Spinal cord (tissue), 10 donors: Measurements from ENCODE around the gene ARID3B. TPM values are rescaled to one million over a fixed set of nuclear protein-coding genes. Genes with fewer than 3 reads are reported as not detected.
"Not testable (repeated sequence)": the region's sequence is repeated elsewhere in the genome, so short reads cannot be mapped to it uniquely, and the experiment has no call there.

Experiments
- DNase-seq, 6 donors: peaks; one replicate each; pipeline versions ENCODE4 v3.0.0 to v3.0.0-alpha.2; 2013 to 2015; ENCODE audit warnings: low spot score in 6 of 6, low read depth in 4 of 6
- H3K27ac ChIP-seq: one replicate; pipeline ENCODE4 v1.5.1; 2013; ENCODE audit warnings: low read depth, low read length, control low read depth
- H3K27me3 ChIP-seq: one replicate; pipeline ENCODE4 v1.6.1; 2013; ENCODE audit warnings: low read length; ENCODE audit not compliant: control insufficient read depth, insufficient read depth
- H3K36me3 ChIP-seq: one replicate; pipeline ENCODE4 v1.6.1; 2013; ENCODE audit warnings: low read length; ENCODE audit not compliant: control insufficient read depth, insufficient read depth
- H3K4me1 ChIP-seq: one replicate; pipeline ENCODE4 v1.6.1; 2013; ENCODE audit warnings: low read length; ENCODE audit not compliant: control insufficient read depth, insufficient read depth
- H3K4me3 ChIP-seq: one replicate; pipeline ENCODE4 v1.5.1; 2013; ENCODE audit warnings: low read depth, low read length, control low read depth
- H3K9me3 ChIP-seq: one replicate; pipeline ENCODE4 v1.6.1; 2013; ENCODE audit warnings: low read length; ENCODE audit not compliant: control insufficient read depth, insufficient read depth
- WGBS: methylation state at CpG from one replicate; pipeline ENCODE4 v1.1.5; 2013; ENCODE audit warnings: missing lambda C conversion rate; ENCODE audit not compliant: insufficient coverage; 5-methylcytosine and 5-hydroxymethylcytosine counted together
- polyA plus RNA-seq, 2 donors: library from polyadenylated mRNA; unstranded; fragments of 120-200 nt; gene quantifications; one replicate each; pipeline ENCODE4 v1.2.1, GENCODE V29; 2013; ENCODE audit not compliant: insufficient read length in 2 of 2
- total RNA-seq, 2 donors: library from RNA; depleted of rRNA in 1 of 2; stranded (reverse); fragments of 120-200 nt in 1 of 2; fragments of >200 nt in 1 of 2; gene quantifications; one replicate each; pipeline versions ENCODE4 v1.2.3 to v1.2.4, GENCODE V29; 2013 to 2014
- donor health status: healthy.

The ARID3B gene
- total and polyA plus RNA-seq, 4 donors: 4.5 to 12.0 (median 6.7) TPM

- H3K27me3 ChIP-seq: no peaks in the 10 kb centered on the region
- WGBS: 80% methylated on average over 1 of the region's 3 CpGs
- DNase-seq: no peak
- H3K4me3 ChIP-seq: no peak overlapping the region
- H3K4me1 ChIP-seq: peaks cover 35% of the 10 kb centered on the region
- H3K36me3 ChIP-seq: peaks cover 94% of the 10 kb centered on the region
- H3K9me3 ChIP-seq: no peaks in the 10 kb centered on the region
- H3K27ac ChIP-seq: no peak overlapping the region
Measured at GRCh38 chr15:74622758-74623157, 81.7 kb downstream of the ARID3B start.

- Histone ChIP-seq H3K9me3 (no peaks in the 10 kb centered on the region), H3K27ac (no peak overlapping the region), H3K36me3 (peaks cover 99% of the 10 kb centered on the region), H3K4me1 (peaks cover 22% of the 10 kb centered on the region), H3K27me3 (no peaks in the 10 kb centered on the region), H3K4me3 (no peak overlapping the region)
- no peak for DNase-seq
- WGBS: 87% methylated on average over 6 of the region's 7 CpGs
Measured at GRCh38 chr15:74624020-74624602, 83.1 kb downstream of the ARID3B start.

GRCh38 chr15:74625693-74626092 lies 84.7 kb downstream of the ARID3B start:
- H3K4me3 ChIP-seq: no peak overlapping the region
- H3K9me3 ChIP-seq: no peaks in the 10 kb centered on the region
- WGBS: 94% methylated on average over 5 of the region's 6 CpGs
- H3K36me3 ChIP-seq: peaks cover 98% of the 10 kb centered on the region
- no peak for DNase-seq
- H3K27ac ChIP-seq: no peak overlapping the region
- no peaks in the 10 kb centered on the region for H3K27me3 ChIP-seq
- H3K4me1 ChIP-seq: peaks cover 21% of the 10 kb centered on the region

- H3K36me3 ChIP-seq: peaks cover 98% of the 10 kb centered on the region
- H3K9me3 ChIP-seq: no peaks in the 10 kb centered on the region
- DNase-seq: no peak
- 96% methylated on average over 6 of the region's 7 CpGs for WGBS
- H3K27me3 ChIP-seq: no peaks in the 10 kb centered on the region
- peaks cover 15% of the 10 kb centered on the region for H3K4me1 ChIP-seq
- no peak overlapping the region for H3K4me3 ChIP-seq
- no peak overlapping the region for H3K27ac ChIP-seq
Measured at GRCh38 chr15:74626336-74626735, 85.3 kb downstream of the ARID3B start.

GRCh38 chr15:74626752-74627692 lies 86.0 kb downstream of the ARID3B start:
- Histone ChIP-seq H3K4me1 (peaks cover 8% of the 10 kb centered on the region), H3K27ac (no peak overlapping the region), H3K36me3 (peaks cover 98% of the 10 kb centered on the region), H3K9me3 (no peaks in the 10 kb centered on the region), H3K4me3 (no peak overlapping the region), H3K27me3 (no peaks in the 10 kb centered on the region)
- DNase-seq: no peak
- 90% methylated on average over 3 of the region's 10 CpGs for WGBS

GRCh38 chr15:74627766-74628165 lies 86.7 kb downstream of the ARID3B start:
- Histone ChIP-seq H3K36me3 (peaks cover 98% of the 10 kb centered on the region), H3K27me3 (no peaks in the 10 kb centered on the region), H3K4me3 (no peak overlapping the region), H3K9me3 (no peaks in the 10 kb centered on the region), H3K4me1 (peaks cover 7% of the 10 kb centered on the region), H3K27ac (no peak overlapping the region)
- no peak for DNase-seq
- 95% methylated on average over 5 of the region's 5 CpGs for WGBS

- WGBS: 93% methylated on average over 2 of the region's 3 CpGs
- Histone ChIP-seq H3K27ac (no peak overlapping the region), H3K4me3 (no peak overlapping the region), H3K27me3 (no peaks in the 10 kb centered on the region), H3K36me3 (peaks cover 98% of the 10 kb centered on the region), H3K9me3 (no peaks in the 10 kb centered on the region), H3K4me1 (peaks cover 7% of the 10 kb centered on the region)
- no peak for DNase-seq
Measured at GRCh38 chr15:74628199-74628598, 87.2 kb downstream of the ARID3B start.

GRCh38 chr15:74628949-74629348 lies 87.9 kb downstream of the ARID3B start:
- no peak overlapping the region for H3K27ac ChIP-seq
- DNase-seq: no peak
- no peaks in the 10 kb centered on the region for H3K27me3 ChIP-seq
- H3K4me3 ChIP-seq: no peak overlapping the region
- 69% methylated on average over 3 of the region's 5 CpGs for WGBS
- H3K36me3 ChIP-seq: peaks cover 98% of the 10 kb centered on the region
- H3K4me1 ChIP-seq: peaks cover 7% of the 10 kb centered on the region
- H3K9me3 ChIP-seq: no peaks in the 10 kb centered on the region

GRCh38 chr15:74629696-74630095 lies 88.7 kb downstream of the ARID3B start:
- not testable (repeated sequence) for H3K27me3 ChIP-seq, H3K27ac ChIP-seq, H3K4me1 ChIP-seq, DNase-seq, H3K4me3 ChIP-seq, H3K9me3 ChIP-seq
- peaks cover 96% of the 10 kb centered on the region for H3K36me3 ChIP-seq
- 89% methylated on average over 6 of the region's 10 CpGs for WGBS
